ENCODE data around the gene SHC2. TPM values are rescaled to one million over a fixed set of nuclear protein-coding genes. Genes with fewer than 3 reads are reported as not detected.
A peak's percentile ranks its signal among the peaks of the same experiment; 100 is the strongest.

SHC2 gene
- total and polyA plus RNA-seq, 2 experiments from 2014 or later: 2.2 to 4.6 TPM

GRCh38 chr19:402786-403185, 58.0 kb downstream of the SHC2 start (continued):
- no peak for TF ChIP-seq CREB1 (CRISPR knock-in tag; IDR thresholded peaks at IDR 0.05; ENCODE audit: low read depth)
- no peak for TF ChIP-seq STAT1 (IDR thresholded peaks at IDR 0.05; ENCODE audit: unreplicated experiment)
- TF ChIP-seq JUNB (IDR thresholded peaks at IDR 0.05; ENCODE audit: unreplicated experiment): no peak
- no peak for TF ChIP-seq NANOG (IDR thresholded peaks at IDR 0.05; ENCODE audit: borderline replicate concordance)
- TF ChIP-seq EZH2phosphoT487 (IDR thresholded peaks at IDR 0.05; ENCODE audit: unreplicated experiment): no peak

- TF ChIP-seq ZNF462 (CRISPR knock-in tag; IDR thresholded peaks at IDR 0.05): no peak
- TF ChIP-seq, protein P1, sequence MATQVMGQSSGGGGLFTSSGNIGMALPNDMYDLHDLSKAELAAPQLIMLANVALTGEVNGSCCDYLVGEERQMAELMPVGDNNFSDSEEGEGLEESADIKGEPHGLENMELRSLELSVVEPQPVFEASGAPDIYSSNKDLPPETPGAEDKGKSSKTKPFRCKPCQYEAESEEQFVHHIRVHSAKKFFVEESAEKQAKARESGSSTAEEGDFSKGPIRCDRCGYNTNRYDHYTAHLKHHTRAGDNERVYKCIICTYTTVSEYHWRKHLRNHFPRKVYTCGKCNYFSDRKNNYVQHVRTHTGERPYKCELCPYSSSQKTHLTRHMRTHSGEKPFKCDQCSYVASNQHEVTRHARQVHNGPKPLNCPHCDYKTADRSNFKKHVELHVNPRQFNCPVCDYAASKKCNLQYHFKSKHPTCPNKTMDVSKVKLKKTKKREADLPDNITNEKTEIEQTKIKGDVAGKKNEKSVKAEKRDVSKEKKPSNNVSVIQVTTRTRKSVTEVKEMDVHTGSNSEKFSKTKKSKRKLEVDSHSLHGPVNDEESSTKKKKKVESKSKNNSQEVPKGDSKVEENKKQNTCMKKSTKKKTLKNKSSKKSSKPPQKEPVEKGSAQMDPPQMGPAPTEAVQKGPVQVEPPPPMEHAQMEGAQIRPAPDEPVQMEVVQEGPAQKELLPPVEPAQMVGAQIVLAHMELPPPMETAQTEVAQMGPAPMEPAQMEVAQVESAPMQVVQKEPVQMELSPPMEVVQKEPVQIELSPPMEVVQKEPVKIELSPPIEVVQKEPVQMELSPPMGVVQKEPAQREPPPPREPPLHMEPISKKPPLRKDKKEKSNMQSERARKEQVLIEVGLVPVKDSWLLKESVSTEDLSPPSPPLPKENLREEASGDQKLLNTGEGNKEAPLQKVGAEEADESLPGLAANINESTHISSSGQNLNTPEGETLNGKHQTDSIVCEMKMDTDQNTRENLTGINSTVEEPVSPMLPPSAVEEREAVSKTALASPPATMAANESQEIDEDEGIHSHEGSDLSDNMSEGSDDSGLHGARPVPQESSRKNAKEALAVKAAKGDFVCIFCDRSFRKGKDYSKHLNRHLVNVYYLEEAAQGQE (IDR thresholded peaks at IDR 0.05; ENCODE audit: unreplicated experiment): no peak
- TF ChIP-seq EZH2phosphoT487 (IDR thresholded peaks at IDR 0.05; ENCODE audit: unreplicated experiment): no peak
- TF ChIP-seq, protein P2, sequence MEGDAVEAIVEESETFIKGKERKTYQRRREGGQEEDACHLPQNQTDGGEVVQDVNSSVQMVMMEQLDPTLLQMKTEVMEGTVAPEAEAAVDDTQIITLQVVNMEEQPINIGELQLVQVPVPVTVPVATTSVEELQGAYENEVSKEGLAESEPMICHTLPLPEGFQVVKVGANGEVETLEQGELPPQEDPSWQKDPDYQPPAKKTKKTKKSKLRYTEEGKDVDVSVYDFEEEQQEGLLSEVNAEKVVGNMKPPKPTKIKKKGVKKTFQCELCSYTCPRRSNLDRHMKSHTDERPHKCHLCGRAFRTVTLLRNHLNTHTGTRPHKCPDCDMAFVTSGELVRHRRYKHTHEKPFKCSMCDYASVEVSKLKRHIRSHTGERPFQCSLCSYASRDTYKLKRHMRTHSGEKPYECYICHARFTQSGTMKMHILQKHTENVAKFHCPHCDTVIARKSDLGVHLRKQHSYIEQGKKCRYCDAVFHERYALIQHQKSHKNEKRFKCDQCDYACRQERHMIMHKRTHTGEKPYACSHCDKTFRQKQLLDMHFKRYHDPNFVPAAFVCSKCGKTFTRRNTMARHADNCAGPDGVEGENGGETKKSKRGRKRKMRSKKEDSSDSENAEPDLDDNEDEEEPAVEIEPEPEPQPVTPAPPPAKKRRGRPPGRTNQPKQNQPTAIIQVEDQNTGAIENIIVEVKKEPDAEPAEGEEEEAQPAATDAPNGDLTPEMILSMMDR (conservative IDR thresholded peaks at IDR 0.05; ENCODE audit: low read depth in 2 of 2): no peak
- no peak for TF ChIP-seq JUNB (IDR thresholded peaks at IDR 0.05; ENCODE audit: unreplicated experiment)
- TF ChIP-seq ZNF114 (CRISPR knock-in tag; IDR thresholded peaks at IDR 0.05): no peak
- no peaks in the 10 kb centered on the region for H4K20me1 ChIP-seq (replicated peaks; ENCODE audit: insufficient read depth)
- H3K27ac ChIP-seq (ENCODE audit: low read depth): no peak overlapping the region
- Mint-ChIP-seq H3K36me3 (ENCODE audit: low read depth) (peaks cover 3% of the 10 kb centered on the region; the same call in 2 of the 3 replicates), H3K27ac (no peak overlapping the region), H3K4me3 (no peak overlapping the region), H3K27me3 (ENCODE audit: insufficient read depth, low read depth, poor library complexity) (peaks cover 8% of the 10 kb centered on the region), H3K4me1 (0 out of 3 replicates have a peak, but pooled peaks cover 3% of the 10 kb centered on the region), H3K9me3 (peaks cover 11% of the 10 kb centered on the region)
- H3K27me3 ChIP-seq (ENCODE audit: insufficient read depth): no peaks in the 10 kb centered on the region
- ATAC-seq (0 out of 3 replicates have a peak, but pooled peaks have one; percentile 10), DNase-seq (ENCODE audit: low spot score) (no peak)
- no peak overlapping the region for H2AFZ ChIP-seq
- no peaks in the 10 kb centered on the region for H3K36me3 ChIP-seq (ENCODE audit: insufficient read depth)
- no peak overlapping the region for H3K4me2 ChIP-seq
- H3K79me2 ChIP-seq (replicated peaks; ENCODE audit: insufficient read depth): no peaks in the 10 kb centered on the region
- H3K9me2 ChIP-seq (ENCODE audit: insufficient read depth): no peaks in the 10 kb centered on the region
- H3K4me3 ChIP-seq: no peak overlapping the region
- no peaks in the 10 kb centered on the region for H3F3A ChIP-seq (replicated peaks; ENCODE audit: low read depth)
- no peaks in the 10 kb centered on the region for H3K4me1 ChIP-seq (ENCODE audit: insufficient read depth)
These were observed 58.8 kb downstream of the SHC2 start for GRCh38 chr19:401866-402511.

Data from GM23338 (cell line).